Activated T-helper 2 cell treated with anti-CD3 and anti-CD28 coated beads, Interferon-gamma antibody, Interleukin-2, Interleukin-4, amounts not matched to agents 10 μg/mL and 5 μg/mL and 100 μg/mL, durations not matched to agents 14 hours and 24 hours and 36 hours (primary cell): Measurements from ENCODE around the gene PALD1. TPM values are rescaled to one million over a fixed set of nuclear protein-coding genes. Genes with fewer than 3 reads are reported as not detected.
"Not testable (repeated sequence)": the region's sequence is repeated elsewhere in the genome, so short reads cannot be mapped to it uniquely, and the experiment has no call there.

Source experiments
- DNase-seq: peaks from one replicate; pipeline ENCODE4 v3.0.0; 2021; ENCODE audit warnings: low spot score
- H3K27ac Mint-ChIP-seq: one replicate; pipeline ENCODE4 v1.8.0; 2021; ENCODE audit warnings: mixed read lengths
- H3K27me3 Mint-ChIP-seq: one replicate; pipeline ENCODE4 v1.8.0; 2021; ENCODE audit warnings: low read depth, mixed read lengths
- H3K36me3 Mint-ChIP-seq: one replicate; pipeline ENCODE4 v1.8.0; 2021; ENCODE audit warnings: low read depth, mixed read lengths
- H3K4me1 Mint-ChIP-seq: one replicate; pipeline ENCODE4 v1.8.0; 2021; ENCODE audit warnings: low read depth, mixed read lengths
- H3K4me3 Mint-ChIP-seq: one replicate; pipeline ENCODE4 v1.8.0; 2021; ENCODE audit warnings: low read depth, mild to moderate bottlenecking, moderate library complexity, mixed read lengths
- H3K9me3 Mint-ChIP-seq: one replicate; pipeline ENCODE4 v1.8.0; 2021; ENCODE audit warnings: mixed read lengths
- intact Hi-C: fragments of 100-400 bp; cut with micrococcal nuclease; formaldehyde crosslinking; loops from one replicate; pipeline ENCODE4 v1.15.1; 2023
- total RNA-seq: library from RNA; stranded (reverse); gene quantifications from 2 replicates; pipeline ENCODE4 v1.2.3, GENCODE V29; 2022

Gene PALD1
- total RNA-seq, 1 donor from 2014 or later, result 2.3 TPM

DNA sequence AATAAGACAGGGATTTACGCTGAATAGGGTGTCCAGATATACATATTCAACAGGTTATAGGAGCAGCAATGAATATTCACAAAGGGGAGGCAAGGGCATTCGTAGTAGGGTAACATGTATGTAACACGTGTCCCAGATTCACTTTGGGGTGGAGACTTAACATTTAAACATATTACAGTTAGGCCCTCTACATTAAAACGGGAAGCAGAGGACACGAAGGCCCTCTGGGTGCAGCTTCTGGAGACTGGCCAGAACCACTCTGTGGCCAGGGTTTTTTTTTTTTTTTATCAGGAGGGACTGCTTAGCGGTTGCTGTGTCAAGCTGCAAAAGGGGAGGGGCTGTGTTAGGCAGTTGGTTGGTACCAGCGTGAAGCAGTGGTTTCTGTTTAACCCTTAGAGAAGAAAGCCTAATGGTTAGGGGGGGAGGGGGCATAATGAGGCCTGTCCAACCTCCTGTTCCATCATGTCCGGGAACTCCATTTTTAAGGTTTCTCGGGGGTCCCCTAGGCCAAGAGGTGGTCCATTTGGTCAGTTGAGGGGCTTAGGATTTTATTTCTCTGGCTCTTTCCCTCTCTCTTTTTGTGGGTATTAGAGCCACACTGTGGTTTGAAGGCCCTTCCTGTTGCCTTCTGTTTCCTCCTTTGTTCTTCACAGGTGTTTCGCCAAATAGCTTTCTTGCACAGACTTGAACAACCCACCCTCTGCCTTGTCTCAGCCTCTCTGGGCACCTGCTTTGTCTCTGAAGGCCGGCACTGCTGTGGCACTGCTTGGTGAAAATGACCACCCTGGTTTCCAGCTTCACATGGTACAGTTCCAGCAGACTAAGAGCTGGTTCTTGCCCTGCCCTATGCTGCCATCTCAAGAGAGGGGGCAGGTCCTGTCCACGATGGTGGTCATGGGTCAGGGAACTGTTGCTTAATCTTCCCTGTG is 97.6 kb downstream of the PALD1 start:
- peaks cover 7% of the 10 kb centered on the region for H3K27me3 Mint-ChIP-seq
- H3K9me3 Mint-ChIP-seq, result no peaks in the 10 kb centered on the region
- peak overlapping the region; percentile 93 for H3K27ac Mint-ChIP-seq
- intact Hi-C loops, result loop anchor here (5.0 kb wide), 1 partner anchor 96 kb away; the partner anchor contains the start of gene ADAMTS14
- H3K4me1 Mint-ChIP-seq, result peaks cover 47% of the 10 kb centered on the region
- DNase-seq, result no peak
- H3K36me3 Mint-ChIP-seq, result no peaks in the 10 kb centered on the region
- no peak overlapping the region for H3K4me3 Mint-ChIP-seq

DNA sequence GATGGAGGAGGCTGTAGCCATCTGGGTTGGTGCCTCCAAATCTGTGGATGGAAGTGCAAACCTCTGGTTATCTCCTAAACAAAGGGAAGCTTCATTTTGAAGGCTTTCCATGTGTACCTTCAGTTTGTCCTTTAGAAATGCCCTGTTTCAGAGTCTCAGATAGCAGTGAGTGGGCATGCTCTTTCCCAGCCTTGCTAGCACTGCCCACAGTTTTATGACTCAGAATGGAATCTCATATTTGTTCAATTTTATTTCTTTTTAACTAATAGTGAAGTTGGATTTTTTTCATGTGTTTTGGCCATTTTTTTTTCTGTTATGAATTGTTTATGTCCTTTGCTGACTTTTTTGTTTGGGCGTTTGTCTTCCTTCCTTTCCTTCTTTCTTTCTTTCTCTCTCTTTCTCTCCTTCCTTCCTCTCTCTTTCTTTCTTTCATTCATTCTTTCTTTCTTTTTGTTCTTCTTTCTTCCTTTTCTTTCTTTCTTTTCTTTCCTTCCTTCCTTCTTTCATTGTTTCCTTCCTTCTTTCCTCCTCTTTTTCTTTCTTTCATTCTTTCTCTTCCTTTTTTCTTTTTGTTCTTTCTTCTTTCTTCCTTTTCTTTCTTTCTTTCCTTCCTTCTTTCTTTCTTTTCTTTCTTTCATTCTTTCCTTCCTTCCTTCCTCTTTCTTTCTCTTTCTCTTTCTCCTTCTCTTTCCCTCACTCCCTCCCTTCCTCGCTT is 98.4 kb downstream of the PALD1 start:
- H3K36me3 Mint-ChIP-seq, result no peaks in the 10 kb centered on the region
- DNase-seq, result no peak
- H3K9me3 Mint-ChIP-seq, result no peaks in the 10 kb centered on the region
- intact Hi-C loops, result loop anchor here (5.0 kb wide), 1 partner anchor 95 kb away; the partner anchor contains the start of gene ADAMTS14
- peak overlapping the region; percentile 4 for H3K4me3 Mint-ChIP-seq
- H3K27me3 Mint-ChIP-seq, result peaks cover 4% of the 10 kb centered on the region
- H3K27ac Mint-ChIP-seq, result peak overlapping the region; percentile 93
- peaks cover 47% of the 10 kb centered on the region for H3K4me1 Mint-ChIP-seq

DNA sequence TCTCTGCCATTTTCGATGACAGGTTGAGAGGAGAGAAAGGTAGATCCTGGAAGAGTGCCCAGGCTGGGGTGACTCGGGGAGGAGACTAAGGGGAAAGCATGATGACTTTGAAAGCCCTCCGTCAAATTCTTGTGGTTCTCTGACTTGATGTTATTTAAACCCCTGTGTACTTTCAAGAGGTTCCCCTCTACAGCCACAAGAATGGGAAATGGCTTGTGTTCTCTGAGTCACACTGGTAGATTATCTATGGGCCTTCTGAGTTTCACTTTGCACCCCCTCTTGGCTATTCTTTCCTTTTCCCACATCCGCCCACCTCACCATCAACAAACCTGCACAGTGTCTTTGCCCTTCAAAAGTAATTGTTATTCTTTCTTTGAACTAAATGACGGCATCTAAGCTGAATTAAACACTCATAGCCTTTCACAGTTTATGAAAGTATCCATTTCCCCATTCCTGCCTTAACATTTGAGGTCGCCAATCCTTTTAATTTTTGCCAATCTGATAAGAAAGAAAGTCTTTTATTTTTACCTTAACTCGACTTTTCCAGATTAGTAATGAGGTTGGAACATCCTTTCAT is 99.9 kb downstream of the PALD1 start:
- peaks cover 45% of the 10 kb centered on the region for H3K4me1 Mint-ChIP-seq
- no peaks in the 10 kb centered on the region for H3K36me3 Mint-ChIP-seq
- H3K27me3 Mint-ChIP-seq, result no peaks in the 10 kb centered on the region
- peak overlapping the region; percentile 93 for H3K27ac Mint-ChIP-seq
- H3K9me3 Mint-ChIP-seq, result no peaks in the 10 kb centered on the region
- peak overlapping the region; percentile 57 for H3K4me3 Mint-ChIP-seq
- peak; percentile 68 for DNase-seq
- intact Hi-C loops, result loop anchor here (1.0 to 5.0 kb wide), 7 partner anchors 19 to 346 kb away; partner anchors contain the start of genes ADAMTS14 and PRF1

DNA sequence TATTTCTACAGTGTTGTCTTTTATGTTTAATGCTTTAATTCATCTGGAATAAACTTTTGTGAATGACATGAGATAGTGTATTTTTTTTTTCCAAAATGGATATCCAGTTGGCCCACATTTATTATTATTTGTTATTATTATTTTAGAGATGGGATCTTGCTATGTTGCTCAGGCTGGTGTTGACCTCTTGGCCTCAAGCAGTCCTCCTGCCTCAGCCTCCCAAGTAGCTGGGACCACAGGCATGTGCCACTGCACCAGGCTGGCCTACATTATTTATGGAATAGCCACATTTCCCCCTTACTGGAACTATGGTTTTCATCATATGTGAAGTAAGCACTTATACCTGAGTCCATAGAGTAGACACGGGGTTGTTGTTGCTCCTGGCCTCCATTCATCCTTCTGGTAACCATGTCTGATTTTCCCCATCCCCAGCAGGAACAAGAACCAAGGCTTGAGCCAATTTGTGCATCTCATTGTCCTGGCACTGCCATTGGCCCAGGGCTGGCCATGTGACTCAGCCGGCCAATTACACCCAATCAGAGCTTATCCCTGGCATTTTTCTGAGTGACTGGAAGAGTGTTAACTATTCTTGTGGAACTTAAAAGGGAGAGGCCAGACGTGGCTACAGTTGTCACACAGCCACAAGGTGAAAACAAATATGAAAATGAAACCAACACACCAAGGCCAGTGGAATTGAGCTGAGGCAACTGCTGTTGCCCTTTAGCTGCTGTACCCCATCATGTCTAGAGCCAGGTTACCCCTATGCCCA is 100.9 kb downstream of the PALD1 start:
- peak; percentile 28 for DNase-seq
- no peaks in the 10 kb centered on the region for H3K36me3 Mint-ChIP-seq
- intact Hi-C loops, result loop anchor here (1.0 to 5.0 kb wide), 4 partner anchors 8 to 253 kb away; partner anchors contain the start of genes ADAMTS14 and PRF1
- H3K4me3 Mint-ChIP-seq, result peak overlapping the region; percentile 52
- H3K4me1 Mint-ChIP-seq, result peaks cover 47% of the 10 kb centered on the region
- H3K9me3 Mint-ChIP-seq, result no peaks in the 10 kb centered on the region
- peak overlapping the region; percentile 93 for H3K27ac Mint-ChIP-seq
- H3K27me3 Mint-ChIP-seq, result peaks cover 3% of the 10 kb centered on the region

DNA sequence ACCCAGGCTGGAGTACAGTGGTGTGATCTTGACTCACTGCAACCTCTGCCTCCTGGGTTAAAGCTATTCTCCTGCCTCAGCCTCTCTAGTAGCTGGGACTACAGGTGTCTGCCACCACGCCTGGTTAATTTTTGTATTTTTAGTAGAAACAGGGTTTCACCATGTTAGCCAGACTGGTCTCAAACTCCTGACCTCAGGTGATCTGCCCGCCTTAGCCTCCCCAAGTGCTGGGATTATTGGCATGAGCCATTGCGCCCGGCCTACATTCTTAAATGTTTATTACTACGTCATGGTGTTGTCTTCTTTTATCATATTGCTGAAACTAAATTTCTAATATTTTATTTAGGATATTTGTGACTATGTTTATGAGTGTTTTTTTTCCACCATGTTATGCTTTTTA is 102.6 kb downstream of the PALD1 start:
- H3K27ac Mint-ChIP-seq, H3K36me3 Mint-ChIP-seq, DNase-seq, H3K27me3 Mint-ChIP-seq, intact Hi-C loops, H3K9me3 Mint-ChIP-seq, H3K4me3 Mint-ChIP-seq: not testable (repeated sequence)
- H3K4me1 Mint-ChIP-seq, result peaks cover 41% of the 10 kb centered on the region

DNA sequence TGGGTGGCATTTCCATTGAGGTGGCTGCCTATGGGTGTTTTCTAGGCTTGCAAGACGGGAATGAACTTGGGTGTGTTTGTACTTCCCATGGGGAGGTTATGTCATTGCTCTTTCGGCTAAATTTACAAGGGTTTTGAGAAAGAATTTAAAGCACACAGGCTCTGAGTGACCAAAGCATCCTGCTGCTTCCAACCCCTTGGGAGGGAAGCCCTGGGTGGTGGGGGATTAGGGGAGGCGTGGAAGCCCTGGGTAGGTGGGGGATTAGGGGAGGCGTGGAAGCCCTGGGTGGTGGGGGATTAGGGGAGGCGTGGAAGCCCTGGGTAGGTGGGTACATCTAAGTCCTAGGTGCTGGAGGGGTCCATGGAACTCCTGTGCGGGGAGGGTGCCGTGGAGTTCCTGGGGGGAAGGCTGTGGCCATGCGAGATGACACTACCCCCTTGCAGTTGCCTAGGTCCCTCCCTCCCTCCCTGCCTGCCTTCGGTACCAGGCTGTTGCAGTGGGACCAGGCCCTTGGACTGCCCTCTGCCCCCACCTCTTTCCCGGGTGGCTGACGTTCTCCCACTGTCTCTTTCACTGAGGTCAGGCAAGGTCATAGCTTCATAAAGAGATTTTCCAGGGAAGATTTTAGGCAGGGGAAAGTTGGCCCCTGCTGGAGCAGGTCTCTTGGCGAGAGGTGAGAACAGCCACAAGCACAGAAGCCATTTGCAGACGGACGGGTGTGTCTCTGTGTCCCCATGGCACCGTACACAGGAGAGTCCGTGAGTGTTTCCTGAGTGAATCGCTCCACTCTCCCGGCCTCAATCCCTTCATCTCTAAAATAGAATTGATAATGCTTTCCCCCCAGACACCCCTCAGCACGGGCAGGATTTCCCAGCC is 104.5 kb downstream of the PALD1 start:
- DNase-seq, result no peak
- H3K27me3 Mint-ChIP-seq, result peaks cover 3% of the 10 kb centered on the region
- intact Hi-C loops, result no loop called here
- no peak overlapping the region for H3K27ac Mint-ChIP-seq
- no peaks in the 10 kb centered on the region for H3K9me3 Mint-ChIP-seq
- H3K4me1 Mint-ChIP-seq, result peaks cover 30% of the 10 kb centered on the region
- no peak overlapping the region for H3K4me3 Mint-ChIP-seq
- H3K36me3 Mint-ChIP-seq, result no peaks in the 10 kb centered on the region

DNA sequence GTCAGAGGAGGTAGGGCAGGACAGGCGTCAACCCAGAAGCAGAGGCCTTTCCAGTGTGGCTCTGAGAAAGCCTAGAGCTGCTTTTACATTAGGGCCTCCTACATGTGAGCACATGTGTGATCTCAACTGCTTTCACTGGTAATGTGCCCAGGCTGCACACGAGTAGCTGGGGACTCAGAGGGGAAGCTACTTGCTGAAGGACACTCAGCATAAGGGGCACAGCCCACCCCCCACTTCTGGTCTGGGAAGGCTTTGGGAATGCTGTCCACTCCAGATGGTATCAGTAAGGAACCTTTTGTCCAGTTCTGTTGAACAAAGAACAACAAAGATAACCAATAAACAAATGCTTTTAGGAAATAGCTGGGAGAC is 105.1 kb downstream of the PALD1 start:
- peaks cover 3% of the 10 kb centered on the region for H3K27me3 Mint-ChIP-seq
- H3K4me3 Mint-ChIP-seq, result no peak overlapping the region
- H3K4me1 Mint-ChIP-seq, result peaks cover 26% of the 10 kb centered on the region
- H3K9me3 Mint-ChIP-seq, result no peaks in the 10 kb centered on the region
- H3K27ac Mint-ChIP-seq, result no peak overlapping the region
- H3K36me3 Mint-ChIP-seq, result no peaks in the 10 kb centered on the region
- no peak for DNase-seq
- intact Hi-C loops, result no loop called here

DNA sequence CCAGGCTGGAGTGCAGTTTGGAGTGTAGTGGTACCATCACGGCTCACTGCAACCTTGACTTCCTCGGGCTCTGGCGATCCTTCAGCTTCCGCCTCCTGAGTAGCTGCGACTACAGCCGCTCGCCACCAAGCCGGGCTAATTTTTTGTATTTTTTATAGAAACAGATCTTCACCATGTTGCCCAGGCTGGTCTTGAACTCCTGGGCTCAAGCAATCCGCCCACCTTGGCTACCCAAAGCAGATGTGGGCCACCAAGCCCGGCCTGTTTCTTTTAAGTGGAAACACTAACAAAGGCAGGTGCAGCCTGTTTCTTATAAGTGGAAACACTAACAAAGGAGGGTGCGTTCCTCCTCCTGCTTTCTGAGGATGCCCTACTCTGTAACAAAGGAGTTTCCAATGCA is 105.8 kb downstream of the PALD1 start:
- no peak for DNase-seq
- peaks cover 20% of the 10 kb centered on the region for H3K4me1 Mint-ChIP-seq
- intact Hi-C loops, result no loop called here

DNA sequence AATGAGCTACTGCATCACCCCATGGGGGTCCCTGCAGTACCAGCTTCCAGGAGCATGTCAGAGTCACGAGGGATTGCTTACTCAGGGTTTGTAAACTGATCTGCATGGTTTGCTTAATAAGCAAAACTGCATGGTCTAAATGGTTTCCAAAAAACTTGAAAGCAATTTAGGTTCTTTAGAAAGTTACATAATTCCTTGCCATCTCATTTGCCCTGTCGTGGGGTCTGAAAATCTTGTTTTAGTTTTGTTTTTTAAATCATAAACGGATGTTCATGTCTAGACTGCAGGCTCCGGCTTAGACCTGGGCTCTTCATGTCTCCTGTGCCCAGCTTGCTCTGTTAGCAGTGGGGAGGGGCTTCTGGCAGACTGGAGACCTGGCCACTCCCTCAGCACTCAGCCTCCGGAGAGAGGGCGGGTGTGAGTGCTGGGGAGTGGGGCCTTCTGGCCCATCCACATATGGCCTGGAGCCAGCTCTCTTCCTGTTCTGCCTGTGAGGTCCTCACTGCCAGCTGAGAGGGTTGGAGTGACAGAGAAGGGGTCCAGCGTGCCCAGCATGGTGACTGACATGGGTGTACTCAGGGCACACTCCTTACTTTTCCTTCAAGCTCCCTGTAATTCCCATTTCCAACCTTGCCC is 106.5 kb downstream of the PALD1 start:
- Mint-ChIP-seq H3K4me1 (peaks cover 14% of the 10 kb centered on the region), H3K4me3 (no peak overlapping the region), H3K27me3 (peaks cover 9% of the 10 kb centered on the region), H3K9me3 (no peaks in the 10 kb centered on the region), H3K27ac (no peak overlapping the region), H3K36me3 (no peaks in the 10 kb centered on the region)
- intact Hi-C loops, result no loop called here
- no peak for DNase-seq

More for the DNA sequence above, 105.8 kb downstream of the PALD1 start:
- Mint-ChIP-seq H3K36me3 (no peaks in the 10 kb centered on the region), H3K27me3 (peaks cover 8% of the 10 kb centered on the region), H3K9me3 (no peaks in the 10 kb centered on the region), H3K4me3 (no peak overlapping the region), H3K27ac (no peak overlapping the region)

DNA sequence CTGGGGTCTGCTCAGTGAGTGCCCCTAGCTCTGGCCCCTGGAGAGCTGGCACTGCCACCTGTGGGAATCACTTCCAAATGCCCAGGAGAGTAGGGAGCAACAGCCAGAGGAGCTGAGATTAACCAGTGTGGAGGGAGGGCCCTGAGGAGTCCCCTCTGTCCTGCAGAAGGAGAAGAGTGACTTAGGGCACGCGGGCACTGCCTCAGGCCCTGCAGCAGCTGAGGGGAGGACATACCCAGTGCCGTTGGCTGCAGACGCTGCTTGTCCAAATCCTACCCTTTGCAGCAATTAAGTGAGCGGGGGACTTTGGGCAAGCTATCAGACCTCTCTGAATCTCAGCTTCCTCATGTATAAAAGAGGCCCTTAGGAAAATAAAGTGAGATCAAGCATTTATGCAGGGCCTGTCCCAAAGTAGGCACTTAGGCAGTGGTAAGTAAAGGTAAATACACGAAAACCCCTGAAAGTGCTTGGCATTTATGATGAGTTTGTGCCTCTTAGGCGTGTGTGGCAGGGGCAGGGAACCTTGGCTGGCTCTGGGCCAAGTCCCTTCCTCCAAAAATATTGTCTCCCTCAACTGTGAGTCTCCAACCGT is 107.1 kb downstream of the PALD1 start:
- Mint-ChIP-seq H3K9me3 (no peaks in the 10 kb centered on the region), H3K4me1 (peaks cover 12% of the 10 kb centered on the region), H3K27ac (no peak overlapping the region), H3K36me3 (no peaks in the 10 kb centered on the region), H3K27me3 (peaks cover 9% of the 10 kb centered on the region), H3K4me3 (no peak overlapping the region)
- intact Hi-C loops, result no loop called here
- no peak for DNase-seq

DNA sequence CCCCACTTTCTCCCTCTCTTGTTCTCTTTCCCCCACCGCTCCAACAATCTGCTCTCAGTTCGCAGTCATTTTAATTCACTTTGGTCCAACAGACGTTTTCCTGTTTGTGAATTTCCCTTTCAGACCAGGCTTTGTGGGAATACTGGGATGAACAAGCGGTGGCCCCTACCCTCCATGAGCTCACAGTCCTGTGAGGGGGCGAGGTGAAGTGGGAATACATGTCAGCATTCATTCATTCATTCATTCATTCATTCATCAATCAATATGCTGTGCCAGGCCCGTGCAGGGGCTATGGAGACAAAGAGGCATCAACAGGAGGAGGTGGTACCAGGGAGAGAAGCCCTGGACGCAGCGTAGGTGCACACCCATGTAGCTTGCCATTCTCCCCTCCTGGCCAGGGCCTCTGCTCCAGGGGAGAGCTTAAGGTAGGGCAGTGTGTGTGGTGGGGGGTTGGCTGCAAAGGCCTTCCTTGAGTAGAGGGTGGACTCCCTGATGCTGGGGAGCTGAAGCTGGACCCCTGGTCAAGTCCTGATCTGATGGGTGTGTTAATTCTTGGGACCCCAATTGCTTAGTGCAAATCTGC is 107.9 kb downstream of the PALD1 start:
- Mint-ChIP-seq H3K36me3 (no peaks in the 10 kb centered on the region), H3K4me3 (no peak overlapping the region), H3K27me3 (peaks cover 9% of the 10 kb centered on the region), H3K9me3 (no peaks in the 10 kb centered on the region), H3K27ac (peak overlapping the region; percentile 78), H3K4me1 (peaks cover 12% of the 10 kb centered on the region)
- intact Hi-C loops, result no loop called here
- DNase-seq, result no peak
